Stimulated activated CD4-positive, alpha-beta T cell treated with anti-CD3 and anti-CD28 coated beads, Interleukin-2, amount 100 ng/mL, for 4 hours (primary cell): ENCODE data around the gene PLIN1.

Experiments
- DNase-seq: peaks from one replicate; pipeline ENCODE4 v3.0.0-alpha.2; 2020; ENCODE audit warnings: low read depth

The PLIN1 gene

DNA sequence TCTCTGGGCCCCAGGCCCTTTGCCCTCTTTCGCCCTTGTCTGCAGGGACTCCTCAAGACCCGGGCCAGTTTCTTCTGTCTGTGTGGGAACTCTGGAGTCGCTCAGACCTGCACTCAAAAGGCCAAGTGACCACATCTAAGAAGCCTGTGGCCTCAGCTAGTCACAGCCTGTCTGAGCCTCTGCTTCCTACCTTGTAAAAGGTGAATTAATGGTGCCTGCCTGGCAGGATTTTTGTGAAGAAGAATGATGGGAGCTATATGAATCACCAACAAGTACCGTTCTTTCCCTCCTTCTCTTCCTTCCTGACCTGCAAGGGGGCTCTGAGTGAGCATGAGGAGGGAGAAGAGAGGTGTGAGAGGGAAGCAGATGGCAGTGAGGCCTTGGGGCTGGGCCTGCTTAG is 7.5 kb downstream of the PLIN1 start:
- DNase-seq: no peak

- DNase-seq: no peak
These were observed 8.1 kb downstream of the PLIN1 start for GRCh38 chr15:89670971-89671560.

- no peak for DNase-seq
These were observed 9.2 kb downstream of the PLIN1 start for GRCh38 chr15:89669941-89670340.

- no peak for DNase-seq
These were observed 9.8 kb downstream of the PLIN1 start for GRCh38 chr15:89669309-89669865.

- no peak for DNase-seq
These were observed 11.0 kb downstream of the PLIN1 start for GRCh38 chr15:89668171-89668570.

- no peak for DNase-seq
These were observed 11.5 kb downstream of the PLIN1 start for GRCh38 chr15:89667706-89667960.

DNA sequence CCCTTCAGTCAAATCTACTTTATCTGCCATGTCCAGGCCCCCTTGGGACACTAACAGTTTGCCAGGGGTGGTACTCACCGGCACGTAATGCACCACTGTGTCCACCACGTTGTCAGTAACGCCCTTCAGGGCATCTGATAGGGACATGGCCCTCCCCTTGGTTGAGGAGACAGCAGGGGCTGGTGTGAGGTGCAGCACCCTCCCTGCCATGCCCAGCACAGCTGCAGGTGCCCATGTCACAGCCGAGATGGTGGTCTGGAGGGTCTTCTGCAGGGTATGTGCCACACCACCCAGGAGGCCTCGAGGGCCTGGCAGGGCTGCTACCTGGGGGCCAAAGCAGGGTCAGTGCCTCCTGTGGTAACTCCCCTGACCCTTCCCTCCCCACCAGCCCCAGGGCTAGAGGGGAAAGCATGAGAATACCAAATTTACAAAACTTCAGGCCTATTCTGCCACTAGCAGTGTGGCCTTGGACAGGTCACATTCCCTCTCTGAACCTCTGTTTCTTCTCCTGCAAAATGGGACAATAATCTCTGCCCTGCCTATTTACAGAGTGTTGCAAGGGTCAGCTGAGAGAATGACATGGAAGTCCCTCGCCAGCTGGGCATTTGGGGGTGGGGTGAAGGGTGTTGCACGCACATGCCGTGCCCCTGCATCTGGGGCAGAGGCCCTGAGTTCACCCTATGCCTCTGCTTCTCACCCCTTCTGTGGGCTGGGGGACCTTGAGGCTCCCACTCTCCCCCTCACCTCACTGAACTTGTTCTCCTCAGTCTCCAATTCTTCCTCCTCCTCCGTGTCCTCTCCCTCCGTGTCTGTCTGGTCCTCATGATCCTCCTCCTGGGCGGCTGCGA is 12.1 kb downstream of the PLIN1 start:
- DNase-seq: no peak

GRCh38 chr15:89666184-89666857 is 12.8 kb downstream of the PLIN1 start:
- DNase-seq: no peak

GRCh38 chr15:89665449-89666181 is 13.6 kb downstream of the PLIN1 start:
- DNase-seq: no peak

GRCh38 chr15:89664441-89665350 is 14.5 kb downstream of the PLIN1 start:
- no peak for DNase-seq

- no peak for DNase-seq
These were observed 16.1 kb downstream of the PLIN1 start for GRCh38 chr15:89662893-89663626.

- DNase-seq: no peak
These were observed 18.6 kb downstream of the PLIN1 start for GRCh38 chr15:89660556-89660955.

DNA sequence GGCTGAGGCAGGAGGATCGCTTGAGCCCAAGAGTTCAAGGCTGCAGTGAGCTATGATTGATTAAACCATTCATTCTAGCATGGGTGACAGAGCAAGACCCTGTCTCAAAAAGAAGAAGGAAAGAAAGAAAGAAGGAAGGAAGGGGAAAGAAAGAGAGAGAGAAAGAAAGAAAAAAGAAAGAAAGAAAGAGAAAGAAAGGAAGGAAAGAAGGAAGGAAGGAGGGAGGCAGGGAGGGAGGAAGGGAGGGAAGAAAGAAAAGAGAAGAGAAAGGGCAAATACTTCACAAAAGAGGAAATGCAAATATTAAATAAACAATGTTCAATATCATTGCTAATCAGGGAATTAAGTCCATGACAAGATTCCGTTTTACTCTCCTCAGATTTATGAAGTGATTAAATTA is 19.9 kb downstream of the PLIN1 start:
- no peak for DNase-seq

DNA sequence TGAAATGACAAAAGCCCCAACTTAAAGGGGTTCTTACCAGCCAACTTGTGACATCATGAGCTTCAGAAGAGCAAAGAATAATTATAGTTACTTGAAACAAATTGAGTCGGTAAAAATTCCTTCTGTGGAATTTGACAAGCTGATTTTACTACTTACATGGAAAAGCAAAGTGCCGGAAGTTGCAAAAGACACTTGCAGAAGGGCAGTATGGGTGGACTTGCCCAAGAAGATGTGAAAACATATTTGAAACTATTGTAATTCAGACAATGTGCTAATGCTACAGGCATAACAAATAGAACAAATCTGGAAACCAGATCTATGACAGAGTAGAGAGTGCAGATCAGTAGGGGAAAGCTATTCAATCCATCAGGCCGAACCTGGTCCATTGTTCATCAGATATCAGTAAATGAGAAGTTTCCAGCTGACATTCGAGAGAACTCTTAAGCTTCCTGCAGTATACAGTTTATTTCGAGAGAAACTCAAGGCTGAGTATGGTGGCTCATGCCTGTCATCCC is 21.4 kb downstream of the PLIN1 start:
- DNase-seq: no peak

GRCh38 chr15:89656116-89656815 is 22.9 kb downstream of the PLIN1 start:
- DNase-seq: no peak

GRCh38 chr15:89654847-89655805 is 24.0 kb downstream of the PLIN1 start, which contains the start of gene KIF7:
Gene KIF7 (minus strand): TSS chr15:89655467. CDS start chr15:89652930, 2,537 bp downstream.
- DNase-seq: no peak

DNA sequence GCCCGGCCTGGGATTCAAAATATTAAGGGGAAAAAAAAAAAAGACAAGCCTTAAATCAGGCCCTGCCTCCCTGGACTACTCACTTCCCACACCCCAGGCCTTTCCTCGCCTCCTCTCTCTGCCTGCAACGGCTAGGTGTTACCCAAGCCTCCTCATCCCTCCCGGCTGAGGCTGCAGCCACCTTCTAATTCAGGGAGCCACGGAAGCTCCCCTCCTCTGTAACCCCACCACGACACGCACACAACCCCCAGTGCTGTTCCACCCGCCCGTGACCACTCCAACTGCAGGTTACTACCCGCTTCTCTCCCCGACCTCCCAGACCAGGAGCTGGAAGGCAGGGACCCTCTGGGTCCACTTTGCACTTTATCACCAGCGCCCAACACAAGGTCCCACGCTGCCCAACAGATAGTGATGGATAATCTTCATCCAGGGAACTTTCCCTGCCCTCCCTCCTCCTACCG is 24.8 kb downstream of the PLIN1 start:
- no peak for DNase-seq

- DNase-seq: no peak
These were observed 25.6 kb downstream of the PLIN1 start for GRCh38 chr15:89653578-89653977.
